ENCODE data around the gene ORM2.
"Not testable (repeated sequence)": the region's sequence is repeated elsewhere in the genome, so short reads cannot be mapped to it uniquely, and the experiment has no call there.

Gene ORM2

GRCh38 chr9:114325684-114326254, 3.9 kb upstream of the ORM2 start:
- not testable (repeated sequence) for H3K4me3 ChIP-seq (ENCODE audit: low read depth, low read length); DNase-seq (ENCODE audit: low read depth)

DNA sequence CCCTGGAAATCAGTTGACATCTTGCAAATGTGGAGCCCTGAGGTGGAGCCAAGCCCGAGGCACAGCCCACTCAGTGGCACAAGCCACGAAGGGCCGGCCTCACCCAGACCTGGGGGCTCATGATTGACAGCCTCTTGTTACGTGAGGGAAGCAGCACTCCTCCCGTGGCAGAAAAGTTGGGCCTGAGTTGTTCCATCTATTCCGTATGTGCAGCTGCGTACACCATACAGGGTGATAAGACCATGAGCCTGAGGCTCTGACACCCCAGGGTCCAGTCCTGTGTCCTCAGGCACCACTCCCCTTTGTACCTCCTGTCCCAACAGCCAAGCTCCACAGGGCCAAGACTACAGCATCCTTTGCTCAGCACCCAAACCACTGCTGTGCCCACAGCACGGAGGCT, 1.9 kb upstream of the ORM2 start:
- no peak for DNase-seq (ENCODE audit: low read depth)
- H3K4me3 ChIP-seq (ENCODE audit: low read depth, low read length) = no peak overlapping the region

- DNase-seq (ENCODE audit: low read depth); H3K4me3 ChIP-seq (ENCODE audit: low read depth, low read length): not testable (repeated sequence)
These were observed 1.3 kb upstream of the ORM2 start for GRCh38 chr9:114328357-114328820.

GRCh38 chr9:114328937-114329624, 588 bp upstream of the ORM2 start:
- H3K4me3 ChIP-seq (ENCODE audit: low read depth, low read length); DNase-seq (ENCODE audit: low read depth): not testable (repeated sequence)

DNA sequence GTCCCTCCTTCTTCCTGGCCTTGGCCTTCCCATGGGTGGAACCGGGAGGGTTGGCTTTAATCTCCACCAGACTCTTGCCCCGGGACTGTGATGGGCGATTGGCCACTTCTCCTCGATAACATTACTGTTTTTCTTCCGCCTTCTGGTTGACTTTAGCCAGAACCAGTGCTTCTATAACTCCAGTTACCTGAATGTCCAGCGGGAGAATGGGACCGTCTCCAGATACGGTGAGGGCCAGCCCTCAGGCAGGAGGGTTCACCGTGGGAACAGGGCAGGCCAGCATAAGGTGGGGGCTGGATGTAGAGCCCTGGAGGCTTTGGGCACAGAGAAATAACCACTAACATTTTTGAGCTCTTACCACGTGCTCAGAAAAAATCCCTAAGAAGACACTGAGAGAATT, 967 bp downstream of the ORM2 start:
- DNase-seq (ENCODE audit: low read depth) = no peak
- H3K4me3 ChIP-seq (ENCODE audit: low read depth, low read length) = no peak overlapping the region

- DNase-seq (ENCODE audit: low read depth); H3K4me3 ChIP-seq (ENCODE audit: low read depth, low read length): not testable (repeated sequence)
These were observed 1.8 kb downstream of the ORM2 start for GRCh38 chr9:114331229-114332195.

- not testable (repeated sequence) for DNase-seq (ENCODE audit: low read depth); H3K4me3 ChIP-seq (ENCODE audit: low read depth, low read length)
These were observed 2.9 kb downstream of the ORM2 start for GRCh38 chr9:114332474-114333040.

DNA sequence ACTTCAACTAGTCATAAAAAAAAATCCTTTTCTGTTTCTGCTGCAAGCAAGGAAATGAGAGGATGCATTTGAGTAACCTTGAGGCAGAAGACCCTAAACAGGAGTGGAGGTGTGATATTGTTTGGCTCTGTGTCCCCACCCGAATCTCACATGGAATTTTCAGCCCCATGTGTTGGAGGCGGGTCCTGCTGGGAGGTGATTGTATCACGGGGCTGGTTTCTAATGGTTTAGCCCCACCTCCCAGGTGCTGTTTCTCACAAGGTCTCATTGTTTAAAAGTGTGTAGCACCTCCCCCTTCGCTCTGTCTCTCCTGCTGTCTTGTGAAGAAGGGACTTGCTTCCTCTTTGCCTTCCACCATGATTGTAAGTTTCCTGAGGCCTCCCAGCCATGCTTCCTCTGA, 4.0 kb downstream of the ORM2 start:
- not testable (repeated sequence) for DNase-seq (ENCODE audit: low read depth); H3K4me3 ChIP-seq (ENCODE audit: low read depth, low read length)

GRCh38 chr9:114334490-114334889, 4.8 kb downstream of the ORM2 start:
- no peak for DNase-seq (ENCODE audit: low read depth)
- no peak overlapping the region for H3K4me3 ChIP-seq (ENCODE audit: low read depth, low read length)

DNA sequence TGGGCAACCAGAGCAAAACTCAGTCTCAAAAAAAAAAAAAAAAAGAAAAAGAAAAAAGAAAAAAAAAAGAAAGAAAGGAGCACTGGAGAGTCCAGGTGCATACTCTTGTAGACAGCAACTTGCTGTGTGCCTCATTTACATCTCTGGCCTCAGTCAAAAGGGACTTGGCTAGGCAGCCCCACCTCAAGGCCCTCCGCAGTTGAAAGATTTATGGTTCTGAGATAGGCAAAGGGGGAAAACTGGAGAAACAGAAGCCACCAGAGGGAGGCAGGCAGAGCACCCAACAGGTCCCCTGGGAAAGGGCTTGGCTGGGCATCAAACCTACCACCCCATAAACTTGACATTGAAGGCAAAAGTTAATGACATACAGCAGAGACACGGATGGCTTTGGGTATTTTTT, 6.1 kb downstream of the ORM2 start:
- no peak overlapping the region for H3K4me3 ChIP-seq (ENCODE audit: low read depth, low read length)
- no peak for DNase-seq (ENCODE audit: low read depth)

DNA sequence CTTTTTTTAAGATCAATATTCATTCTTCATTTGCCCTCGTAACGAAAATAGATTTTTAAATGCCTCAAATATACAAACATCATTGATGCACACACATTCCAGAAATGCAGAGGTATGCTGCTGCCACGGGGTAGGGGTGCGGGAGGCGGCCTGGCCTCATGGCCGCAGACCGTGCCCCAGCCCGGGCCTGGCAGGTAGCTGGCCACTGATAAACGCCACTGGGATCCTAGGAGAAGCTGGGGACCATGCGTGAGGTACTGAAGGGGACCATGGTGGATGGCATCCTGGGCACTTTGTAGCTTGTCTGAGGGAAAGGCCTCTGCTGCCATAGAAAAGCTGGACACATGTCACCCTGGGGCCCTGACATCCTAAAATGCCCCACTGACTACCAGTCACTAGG, 6.5 kb downstream of the ORM2 start:
- no peak overlapping the region for H3K4me3 ChIP-seq (ENCODE audit: low read depth, low read length)

DNA sequence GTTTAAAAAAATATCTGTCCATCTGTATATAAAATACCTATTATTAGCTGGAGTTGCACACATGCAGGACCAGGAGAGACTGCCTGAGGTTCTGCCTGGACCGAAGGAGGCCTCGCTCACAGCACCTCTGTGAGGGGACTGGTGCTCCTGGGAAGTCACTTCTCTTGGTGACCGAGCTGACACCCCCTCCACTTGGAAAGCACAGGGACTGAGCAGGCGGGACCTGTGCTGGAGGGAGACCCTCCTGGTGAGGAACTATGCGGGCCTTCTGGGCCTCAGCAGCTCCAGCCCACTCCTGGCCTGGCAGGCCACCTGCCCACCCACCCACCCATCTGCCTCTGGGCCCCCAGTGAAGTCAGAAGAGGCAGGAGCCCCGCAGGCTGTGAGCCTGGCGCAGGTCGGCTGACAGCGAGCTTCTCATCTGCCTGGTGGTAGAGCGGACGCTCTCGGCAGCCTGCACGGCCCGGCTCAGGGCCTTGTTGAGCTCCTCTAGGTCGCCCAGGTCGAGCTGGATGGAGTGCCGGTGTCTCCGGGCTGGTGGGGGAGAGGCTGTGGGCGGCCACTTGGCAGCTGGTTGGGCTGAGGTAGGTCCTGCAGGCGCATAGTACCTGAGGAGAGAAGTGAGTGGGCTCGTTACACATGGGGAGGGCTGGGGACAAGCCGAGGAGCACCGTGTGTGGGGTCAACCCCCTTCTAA, 7.2 kb downstream of the ORM2 start:
- DNase-seq (ENCODE audit: low read depth) = no peak
- no peak overlapping the region for H3K4me3 ChIP-seq (ENCODE audit: low read depth, low read length)

More for the DNA sequence above, 6.5 kb downstream of the ORM2 start:
- DNase-seq (ENCODE audit: low read depth) = no peak

- no peak overlapping the region for H3K4me3 ChIP-seq (ENCODE audit: low read depth, low read length)
- no peak for DNase-seq (ENCODE audit: low read depth)
These were observed 8.5 kb downstream of the ORM2 start for GRCh38 chr9:114338187-114338586.

DNA sequence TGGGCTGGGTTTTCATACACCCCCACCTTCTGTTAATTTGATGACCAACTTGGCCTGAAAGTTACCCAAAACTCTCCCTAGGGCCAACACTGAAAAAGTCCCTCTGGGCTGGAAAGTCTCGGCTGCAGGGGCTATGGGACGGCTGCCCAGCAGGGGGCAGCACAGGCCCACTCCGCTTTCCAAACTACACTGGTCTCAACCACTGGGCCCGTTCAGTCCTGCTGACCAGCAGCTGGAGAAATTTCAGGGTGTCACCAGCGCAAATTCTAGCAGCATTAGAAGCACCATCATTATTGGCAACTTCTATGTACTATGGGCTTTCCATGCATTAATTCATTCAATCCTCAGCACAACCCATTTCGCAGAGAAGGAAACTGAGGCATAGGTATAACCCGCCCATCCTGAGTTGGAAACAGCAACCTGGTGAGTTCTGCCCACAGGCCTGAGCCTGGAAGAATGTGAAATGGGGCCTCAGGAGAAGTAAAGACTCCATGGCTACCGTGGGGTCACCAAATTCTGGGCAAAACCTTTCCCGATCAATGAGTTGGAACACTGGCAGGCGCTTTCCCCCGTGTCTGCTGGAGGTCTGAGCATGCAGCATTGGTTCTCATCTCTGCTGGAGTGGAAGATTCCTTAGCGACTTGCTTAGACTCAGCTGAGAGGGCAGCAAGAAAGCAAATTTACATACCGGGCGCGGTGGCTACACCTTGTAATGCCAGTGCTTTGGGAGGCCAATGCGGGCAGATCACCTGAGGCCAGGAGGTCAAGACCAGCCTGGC, 9.7 kb downstream of the ORM2 start:
- no peak for DNase-seq (ENCODE audit: low read depth)
- H3K4me3 ChIP-seq (ENCODE audit: low read depth, low read length) = no peak overlapping the region

DNA sequence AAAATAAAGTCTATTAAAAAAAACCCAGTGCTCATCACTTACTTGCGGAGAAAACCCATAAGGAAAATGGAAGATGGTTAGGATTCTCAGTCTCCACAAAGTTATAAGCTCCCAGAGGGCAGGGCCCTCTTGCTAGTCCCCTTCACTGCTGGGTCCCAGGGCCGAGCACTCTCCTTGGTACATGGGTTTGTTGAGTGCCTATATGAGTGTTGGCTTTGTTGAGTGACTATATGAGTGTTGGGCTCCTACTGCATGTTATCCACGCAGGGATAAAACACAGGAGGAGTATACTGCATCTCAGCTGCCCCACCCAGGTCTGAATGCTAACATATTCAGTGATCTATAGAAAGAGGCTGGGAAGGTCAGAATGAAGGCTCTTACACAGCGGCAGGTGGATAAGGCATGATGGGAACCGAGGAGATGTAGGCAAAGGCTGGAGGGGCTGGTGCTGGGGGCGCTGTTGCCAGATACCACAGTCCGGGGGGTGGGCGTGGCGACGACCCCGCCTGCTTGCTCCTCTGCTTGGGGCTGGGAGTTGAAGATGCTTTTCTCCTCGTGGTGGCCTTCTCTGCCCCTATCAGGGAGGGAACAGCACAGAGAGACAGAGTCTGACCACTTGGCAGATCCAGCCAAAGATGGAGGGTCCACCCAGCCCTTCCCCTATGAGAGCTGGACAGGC, 11.6 kb downstream of the ORM2 start:
- no peak for DNase-seq (ENCODE audit: low read depth)
- no peak overlapping the region for H3K4me3 ChIP-seq (ENCODE audit: low read depth, low read length)

- no peak for DNase-seq (ENCODE audit: low read depth)
These were observed 12.3 kb downstream of the ORM2 start for GRCh38 chr9:114341991-114342390.

DNA sequence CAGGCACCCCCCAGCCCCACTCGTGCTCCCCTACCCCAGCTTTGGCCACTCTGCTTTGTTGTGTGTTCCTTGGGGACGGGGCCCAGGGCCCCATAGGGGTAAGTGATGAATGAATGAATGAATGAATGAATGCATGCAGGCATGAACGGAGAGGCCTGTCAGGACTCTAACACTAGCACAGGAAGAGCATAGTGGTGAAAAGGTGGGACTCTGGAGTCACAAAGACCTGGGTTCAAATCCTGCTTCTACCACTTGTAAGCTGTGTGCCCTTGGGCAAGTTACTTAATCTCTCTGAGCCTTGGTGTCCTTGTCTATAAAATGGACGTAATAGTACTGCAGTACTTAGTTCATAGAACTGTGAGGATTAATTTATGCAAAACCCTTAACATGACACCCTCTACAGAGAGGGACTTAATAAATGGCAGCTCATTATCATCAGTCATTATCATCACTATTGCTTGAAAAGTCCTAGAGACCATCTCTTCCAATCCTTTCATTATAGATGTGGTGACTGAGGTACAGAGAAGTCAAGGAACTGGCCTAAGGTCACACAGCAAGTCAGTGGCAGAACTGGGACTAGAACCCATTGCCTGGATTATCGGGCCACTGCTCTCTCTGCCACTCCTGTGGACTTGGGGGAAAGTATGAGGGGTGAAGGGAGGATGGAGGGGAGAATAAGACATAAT, 13.2 kb downstream of the ORM2 start:
- no peak for DNase-seq (ENCODE audit: low read depth)
- H3K4me3 ChIP-seq (ENCODE audit: low read depth, low read length) = no peak overlapping the region

More at GRCh38 chr9:114341991-114342390, 12.3 kb downstream of the ORM2 start:
- H3K4me3 ChIP-seq (ENCODE audit: low read depth, low read length) = no peak overlapping the region
